HG03108 (cell line): ENCODE results near the gene GMPPB.
"Not testable (repeated sequence)": the region's sequence is repeated elsewhere in the genome, so short reads cannot be mapped to it uniquely, and the experiment has no call there.

Source experiments
- ATAC-seq: cut with Tn5 transposase; IDR thresholded peaks from one replicate; pipeline ENCODE4 v1.9.1; 2021; ENCODE audit warnings: moderate library complexity; ENCODE audit not compliant: unreplicated experiment

The GMPPB gene

DNA sequence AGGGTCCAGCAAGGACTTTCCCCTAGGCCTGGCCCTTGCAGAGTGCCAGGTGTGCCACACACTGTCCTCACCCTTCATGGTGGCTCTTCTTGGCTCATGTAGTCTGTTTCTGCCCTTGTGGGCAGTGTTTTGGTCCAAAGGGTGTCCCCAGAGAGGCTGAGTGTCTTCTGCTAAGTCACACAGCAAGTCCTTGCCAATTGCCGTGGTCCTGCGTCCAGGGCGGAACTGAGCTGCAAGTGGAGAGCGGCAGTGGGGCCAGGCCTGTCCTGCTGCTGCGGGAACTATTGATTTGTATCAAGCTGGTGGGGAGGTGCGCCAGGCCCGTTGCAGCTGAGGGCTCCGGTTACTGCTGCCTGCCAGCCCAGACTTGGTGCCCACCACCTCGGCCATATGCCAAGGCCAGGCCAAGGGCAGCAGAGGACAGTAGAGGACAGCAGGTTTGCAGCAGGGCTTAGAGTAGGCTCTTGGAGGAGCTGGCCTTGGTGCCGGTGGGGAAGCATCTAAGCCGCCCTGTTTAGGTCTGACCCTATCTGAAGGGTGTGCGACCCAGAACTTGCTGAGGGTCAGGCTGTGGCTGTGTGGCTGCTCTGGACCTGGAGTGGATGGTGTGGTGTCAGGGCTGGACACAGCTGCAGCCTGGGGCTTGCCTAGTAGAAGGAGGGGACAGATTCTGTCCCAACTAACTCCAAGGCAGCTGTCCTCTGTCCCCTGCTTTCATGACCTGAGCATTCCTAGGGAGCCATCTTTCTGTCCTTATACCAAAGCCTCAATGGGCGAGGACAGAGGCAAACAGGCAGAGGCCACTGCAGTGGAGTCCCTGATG is 8.8 kb downstream of the GMPPB start:
- no peak for ATAC-seq

- ATAC-seq: no peak
Measured at GRCh38 chr3:49713336-49714105, 10.2 kb downstream of the GMPPB start.

GRCh38 chr3:49712631-49713317 is 11.0 kb downstream of the GMPPB start:
- ATAC-seq: no peak

GRCh38 chr3:49712166-49712565 is 11.6 kb downstream of the GMPPB start:
- no peak for ATAC-seq

GRCh38 chr3:49711489-49711888 is 12.3 kb downstream of the GMPPB start:
- ATAC-seq: no peak

- no peak for ATAC-seq
Measured at GRCh38 chr3:49709852-49710251, 13.9 kb downstream of the GMPPB start.

DNA sequence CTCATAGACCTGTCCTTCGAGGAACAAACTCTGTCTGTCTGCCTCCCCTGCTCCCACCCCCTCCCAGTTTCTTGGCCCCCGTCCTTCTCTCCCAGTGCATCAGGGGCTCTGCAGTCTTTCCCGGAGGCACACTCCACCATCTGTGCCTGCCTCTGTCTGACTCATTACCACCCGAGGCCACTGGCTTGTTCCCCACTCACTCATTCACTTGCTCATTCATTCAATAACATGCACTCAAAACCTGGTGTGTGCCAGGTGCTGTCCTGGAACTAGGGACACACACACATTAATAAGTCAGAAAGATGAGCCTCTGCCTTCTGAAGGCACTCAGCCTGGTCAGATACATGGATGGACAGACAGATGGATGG is 16.7 kb downstream of the GMPPB start:
- ATAC-seq: no peak

DNA sequence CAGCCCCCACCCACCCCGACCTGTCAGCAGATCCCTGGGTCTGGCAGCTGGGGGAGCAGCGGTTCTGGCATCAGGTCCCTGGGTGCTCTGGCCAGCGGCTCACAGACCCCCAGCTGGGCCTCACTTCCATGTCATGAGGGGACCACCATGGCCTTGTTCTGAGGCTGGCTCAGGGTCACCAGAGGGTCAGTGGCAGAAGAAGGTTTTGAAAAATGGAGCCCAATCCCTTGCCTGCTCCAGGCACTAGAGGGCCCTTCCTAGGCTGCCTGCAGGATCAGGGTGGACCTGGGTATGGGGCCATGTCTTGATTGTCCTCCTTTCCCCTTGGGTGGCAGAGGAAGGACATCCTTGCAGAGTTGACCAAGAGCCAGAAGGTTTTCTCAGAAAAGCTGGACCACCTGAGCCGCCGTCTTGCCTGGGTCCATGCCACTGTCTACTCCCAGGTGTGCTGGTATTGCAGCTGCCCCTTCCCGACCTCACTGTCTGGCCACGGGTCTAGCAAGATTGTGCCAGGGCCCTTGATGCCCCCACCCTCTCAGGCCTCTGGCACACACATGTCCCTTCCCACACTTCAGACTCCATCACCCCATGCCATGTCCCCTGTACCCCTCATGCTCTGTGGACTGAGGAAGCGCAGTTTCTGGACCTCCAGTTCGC is 17.2 kb downstream of the GMPPB start:
- ATAC-seq: no peak

DNA sequence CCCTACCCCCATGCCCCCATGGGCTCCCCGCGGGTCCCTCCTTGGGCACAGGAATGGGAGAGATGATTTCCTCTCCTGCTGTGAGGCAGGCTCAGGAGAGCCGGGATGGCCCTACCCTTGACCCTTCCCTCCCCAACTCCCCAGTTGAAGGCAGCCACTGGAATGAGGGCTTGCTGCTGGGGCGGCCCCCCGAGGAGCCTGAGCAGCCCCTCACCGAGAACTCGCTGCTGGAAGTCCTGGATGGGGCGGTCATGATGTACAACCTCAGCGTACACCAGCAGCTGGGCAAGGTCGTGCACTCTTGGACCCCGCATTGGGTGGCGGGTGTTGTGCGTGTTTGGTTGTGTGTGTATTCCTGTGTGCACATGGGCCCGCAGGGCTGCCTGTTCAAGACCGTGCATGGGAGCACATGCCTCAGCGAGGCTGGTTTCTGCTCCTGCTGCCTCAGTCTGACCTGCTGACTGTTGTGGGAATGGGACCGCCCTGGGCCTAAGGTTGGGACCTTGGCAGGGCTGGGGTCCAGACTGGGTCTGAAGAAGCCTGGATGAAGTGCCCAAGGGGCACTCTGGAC is 18.3 kb downstream of the GMPPB start:
- no peak for ATAC-seq

GRCh38 chr3:49704629-49705028 is 19.1 kb downstream of the GMPPB start:
- ATAC-seq: no peak

DNA sequence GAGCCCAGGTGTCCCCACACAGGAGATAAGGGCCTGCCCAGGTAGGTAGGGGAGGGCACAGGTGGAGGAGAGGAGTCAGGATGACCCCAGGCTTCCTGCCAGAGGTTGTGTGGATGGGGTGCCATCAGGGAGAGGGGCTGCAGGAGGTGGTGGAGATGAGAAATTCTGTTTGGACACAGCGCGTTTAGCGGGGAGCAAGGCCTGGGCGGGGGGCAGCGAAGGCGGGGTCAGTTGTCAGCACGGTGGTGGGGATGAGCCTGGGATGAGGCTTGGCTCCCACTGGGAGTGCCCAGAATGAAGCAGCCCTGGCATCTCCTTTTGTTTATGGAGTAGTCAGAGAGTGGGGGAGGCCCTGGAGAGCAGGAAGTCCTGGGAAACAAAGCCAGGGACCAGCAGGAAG is 19.8 kb downstream of the GMPPB start:
- no peak for ATAC-seq

DNA sequence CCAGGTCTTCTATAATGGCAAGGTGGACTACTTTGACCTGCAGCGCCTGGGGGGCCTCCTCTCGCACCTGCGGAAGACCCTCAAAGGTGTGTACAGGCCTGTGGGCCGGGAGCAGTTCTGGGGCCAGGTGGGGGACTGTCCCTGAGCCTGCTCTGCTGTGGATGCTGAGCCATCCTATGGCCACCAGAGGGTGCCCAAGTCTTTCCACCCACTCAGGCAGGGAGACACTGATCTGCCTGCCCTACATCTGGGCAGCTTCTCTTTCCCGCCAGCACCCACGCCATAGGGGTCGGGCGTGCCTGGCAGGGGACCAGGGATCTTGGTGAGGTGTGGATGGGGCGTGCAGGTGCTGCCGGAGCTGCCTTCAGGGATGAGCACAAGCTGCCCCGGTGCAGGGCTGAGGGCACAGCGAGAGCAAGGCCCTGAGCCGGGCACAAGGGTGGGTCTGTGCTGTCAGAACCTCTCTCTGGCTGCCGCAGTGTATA is 20.3 kb downstream of the GMPPB start:
- ATAC-seq: peak; percentile 78

GRCh38 chr3:49702672-49703071 is 21.1 kb downstream of the GMPPB start:
- no peak for ATAC-seq

- ATAC-seq: no peak
Measured at GRCh38 chr3:49701388-49702077, 22.2 kb downstream of the GMPPB start.

- ATAC-seq: no peak
Measured at GRCh38 chr3:49700453-49701128, 23.2 kb downstream of the GMPPB start.

DNA sequence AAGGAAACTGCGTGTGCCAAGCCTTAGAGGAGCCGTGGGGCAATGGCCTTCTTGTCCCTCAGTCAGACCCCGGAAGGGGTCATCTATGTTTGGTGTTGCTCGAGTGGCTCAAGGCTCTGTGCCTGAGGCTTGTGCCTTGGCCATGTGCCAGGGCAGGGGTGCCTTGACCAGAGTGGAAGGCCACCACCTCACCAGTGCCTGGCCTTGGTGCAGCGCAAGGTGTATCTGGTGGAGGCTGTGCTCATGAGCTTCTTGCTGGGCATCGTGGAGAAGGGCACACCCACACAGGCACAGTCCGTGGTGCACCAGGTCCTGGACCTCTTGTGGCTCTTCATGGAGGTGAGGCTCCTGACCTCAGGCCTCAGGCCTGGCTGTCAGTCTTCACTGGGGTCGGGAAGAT is 23.7 kb downstream of the GMPPB start:
- no peak for ATAC-seq

DNA sequence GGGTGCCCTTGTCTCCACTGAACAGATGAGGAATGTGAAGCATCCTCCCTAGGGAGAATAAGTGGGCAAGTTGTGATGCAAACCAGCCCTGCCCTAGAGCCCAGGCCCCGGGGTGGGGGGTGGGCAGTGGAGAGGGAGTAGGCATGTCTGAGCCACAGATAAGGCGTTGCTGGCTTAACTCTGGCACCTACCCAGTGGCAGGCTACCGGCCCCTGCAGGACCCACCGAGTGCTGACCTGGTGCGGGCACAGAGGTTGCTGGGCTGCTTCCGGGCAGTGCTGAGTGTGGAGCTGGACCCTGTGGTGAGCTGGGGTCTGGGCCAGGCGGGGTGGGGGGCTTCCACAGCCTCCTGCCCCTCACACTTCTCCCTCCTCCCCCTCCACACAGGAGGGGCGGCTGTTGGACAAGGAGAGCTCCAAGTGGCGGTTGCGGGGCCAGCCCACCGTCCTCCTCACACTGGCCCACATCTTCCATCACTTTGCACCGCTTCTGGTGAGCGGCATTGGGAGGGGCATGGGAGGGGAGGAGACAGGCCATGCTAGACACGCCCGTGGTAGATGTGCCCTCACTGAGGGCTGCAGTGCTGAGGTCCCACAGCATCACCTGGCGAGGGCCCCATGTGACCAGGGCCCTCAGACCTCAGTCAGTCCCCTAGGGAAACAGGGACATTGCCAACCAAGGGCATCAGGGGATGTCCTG is 24.3 kb downstream of the GMPPB start:
- no peak for ATAC-seq

GRCh38 chr3:49695350-49696015 is 28.3 kb downstream of the GMPPB start:
- not testable (repeated sequence) for ATAC-seq
